A673 (cell line): Measurements from ENCODE around the gene ZNF354B.

Experiments
- EZH2 ChIP-seq: fragments of 200-600 bp; sonication (generic); IDR thresholded peaks from 2 replicates; pipeline ENCODE4 v1.6.1; 2017; ENCODE audit warnings: borderline replicate concordance, low read depth, mild to moderate bottlenecking, mixed read lengths, antibody characterized with exemption, low read length; ENCODE audit not compliant: poor library complexity, severe bottlenecking
- TF ChIP-seq, protein P1 (sequence below): fragments of 300-800, 200-600 bp; sonication (generic); conservative IDR thresholded peaks from 2 replicates; pipeline ENCODE4 v1.5.1; 2017; ENCODE audit warnings: low read depth, mild to moderate bottlenecking, antibody characterized with exemption, low read length, moderate library complexity, mixed read lengths

DNA sequence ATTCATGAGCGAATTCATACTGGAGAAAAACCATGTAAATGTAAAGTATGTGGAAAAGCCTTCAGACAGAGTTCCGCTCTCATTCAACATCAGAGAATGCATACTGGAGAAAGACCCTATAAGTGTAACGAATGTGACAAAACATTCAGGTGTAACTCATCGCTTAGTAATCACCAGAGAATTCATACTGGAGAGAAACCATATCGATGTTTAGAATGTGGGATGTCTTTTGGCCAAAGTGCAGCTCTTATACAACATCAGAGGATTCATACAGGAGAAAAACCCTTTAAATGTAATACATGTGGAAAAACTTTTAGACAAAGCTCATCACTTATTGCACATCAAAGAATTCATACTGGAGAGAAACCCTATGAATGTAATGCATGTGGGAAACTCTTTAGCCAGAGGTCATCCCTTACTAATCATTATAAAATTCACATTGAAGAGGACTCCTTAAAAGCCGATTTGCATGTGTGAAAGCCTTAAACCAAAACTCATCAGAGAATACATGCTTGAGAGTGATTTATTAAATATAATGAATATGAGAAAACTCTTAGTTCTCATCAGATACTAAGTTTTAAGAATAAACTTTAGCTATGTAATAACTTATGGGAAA is 24.2 kb downstream of the ZNF354B start:
- TF ChIP-seq, protein P1, sequence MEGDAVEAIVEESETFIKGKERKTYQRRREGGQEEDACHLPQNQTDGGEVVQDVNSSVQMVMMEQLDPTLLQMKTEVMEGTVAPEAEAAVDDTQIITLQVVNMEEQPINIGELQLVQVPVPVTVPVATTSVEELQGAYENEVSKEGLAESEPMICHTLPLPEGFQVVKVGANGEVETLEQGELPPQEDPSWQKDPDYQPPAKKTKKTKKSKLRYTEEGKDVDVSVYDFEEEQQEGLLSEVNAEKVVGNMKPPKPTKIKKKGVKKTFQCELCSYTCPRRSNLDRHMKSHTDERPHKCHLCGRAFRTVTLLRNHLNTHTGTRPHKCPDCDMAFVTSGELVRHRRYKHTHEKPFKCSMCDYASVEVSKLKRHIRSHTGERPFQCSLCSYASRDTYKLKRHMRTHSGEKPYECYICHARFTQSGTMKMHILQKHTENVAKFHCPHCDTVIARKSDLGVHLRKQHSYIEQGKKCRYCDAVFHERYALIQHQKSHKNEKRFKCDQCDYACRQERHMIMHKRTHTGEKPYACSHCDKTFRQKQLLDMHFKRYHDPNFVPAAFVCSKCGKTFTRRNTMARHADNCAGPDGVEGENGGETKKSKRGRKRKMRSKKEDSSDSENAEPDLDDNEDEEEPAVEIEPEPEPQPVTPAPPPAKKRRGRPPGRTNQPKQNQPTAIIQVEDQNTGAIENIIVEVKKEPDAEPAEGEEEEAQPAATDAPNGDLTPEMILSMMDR: no peak
- no peak for TF ChIP-seq EZH2
